ENCODE data around the gene GOLGA7B. TPM values are rescaled to one million over a fixed set of nuclear protein-coding genes. Genes with fewer than 3 reads are reported as not detected.

GOLGA7B gene
- total and polyA plus RNA-seq, 9 of the 15 experiments (the other 6 are each of a cell fraction or from before 2014, with no cell fraction given): 0.03 to 0.07 (median 0.04) TPM; not detected in 3

DNA sequence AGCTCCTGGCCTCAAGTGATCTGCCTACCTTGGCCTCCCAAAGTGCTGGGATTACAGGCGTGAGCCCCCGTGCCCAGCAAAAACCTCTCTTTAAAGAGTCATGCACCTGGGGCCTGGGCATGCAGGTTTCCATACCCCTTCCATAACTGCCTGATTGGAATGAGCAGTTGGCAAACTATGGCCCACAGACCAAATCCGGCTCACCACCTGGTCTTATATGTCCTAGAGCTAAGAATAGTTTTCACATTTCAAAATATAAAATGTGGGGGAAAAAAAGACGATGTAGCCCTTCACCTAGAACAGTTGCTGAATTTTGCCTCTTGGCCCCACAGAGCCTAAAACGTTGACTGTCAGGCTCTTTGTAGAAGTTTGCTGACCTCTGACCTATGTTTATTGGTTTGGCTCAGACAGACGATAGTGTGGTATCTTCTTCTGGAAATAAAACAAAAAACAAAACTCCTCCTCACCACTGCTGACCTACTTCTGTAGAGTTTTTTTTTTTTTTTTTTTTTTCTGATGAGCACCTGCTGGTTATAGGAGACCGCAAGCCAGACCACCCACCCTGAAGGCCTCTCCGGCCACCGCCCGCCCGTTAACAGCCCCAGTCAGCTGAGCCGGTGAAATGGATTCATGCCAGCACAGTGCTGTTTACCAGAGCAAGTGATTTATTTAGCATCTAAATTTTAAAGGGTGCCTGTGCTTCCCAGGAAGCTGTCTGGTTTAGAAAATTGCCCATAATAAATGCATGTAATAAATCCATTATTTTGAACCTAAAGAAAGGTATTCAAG lies 44.4 kb upstream of the GOLGA7B start (continued):
- TF ChIP-seq, protein P1, sequence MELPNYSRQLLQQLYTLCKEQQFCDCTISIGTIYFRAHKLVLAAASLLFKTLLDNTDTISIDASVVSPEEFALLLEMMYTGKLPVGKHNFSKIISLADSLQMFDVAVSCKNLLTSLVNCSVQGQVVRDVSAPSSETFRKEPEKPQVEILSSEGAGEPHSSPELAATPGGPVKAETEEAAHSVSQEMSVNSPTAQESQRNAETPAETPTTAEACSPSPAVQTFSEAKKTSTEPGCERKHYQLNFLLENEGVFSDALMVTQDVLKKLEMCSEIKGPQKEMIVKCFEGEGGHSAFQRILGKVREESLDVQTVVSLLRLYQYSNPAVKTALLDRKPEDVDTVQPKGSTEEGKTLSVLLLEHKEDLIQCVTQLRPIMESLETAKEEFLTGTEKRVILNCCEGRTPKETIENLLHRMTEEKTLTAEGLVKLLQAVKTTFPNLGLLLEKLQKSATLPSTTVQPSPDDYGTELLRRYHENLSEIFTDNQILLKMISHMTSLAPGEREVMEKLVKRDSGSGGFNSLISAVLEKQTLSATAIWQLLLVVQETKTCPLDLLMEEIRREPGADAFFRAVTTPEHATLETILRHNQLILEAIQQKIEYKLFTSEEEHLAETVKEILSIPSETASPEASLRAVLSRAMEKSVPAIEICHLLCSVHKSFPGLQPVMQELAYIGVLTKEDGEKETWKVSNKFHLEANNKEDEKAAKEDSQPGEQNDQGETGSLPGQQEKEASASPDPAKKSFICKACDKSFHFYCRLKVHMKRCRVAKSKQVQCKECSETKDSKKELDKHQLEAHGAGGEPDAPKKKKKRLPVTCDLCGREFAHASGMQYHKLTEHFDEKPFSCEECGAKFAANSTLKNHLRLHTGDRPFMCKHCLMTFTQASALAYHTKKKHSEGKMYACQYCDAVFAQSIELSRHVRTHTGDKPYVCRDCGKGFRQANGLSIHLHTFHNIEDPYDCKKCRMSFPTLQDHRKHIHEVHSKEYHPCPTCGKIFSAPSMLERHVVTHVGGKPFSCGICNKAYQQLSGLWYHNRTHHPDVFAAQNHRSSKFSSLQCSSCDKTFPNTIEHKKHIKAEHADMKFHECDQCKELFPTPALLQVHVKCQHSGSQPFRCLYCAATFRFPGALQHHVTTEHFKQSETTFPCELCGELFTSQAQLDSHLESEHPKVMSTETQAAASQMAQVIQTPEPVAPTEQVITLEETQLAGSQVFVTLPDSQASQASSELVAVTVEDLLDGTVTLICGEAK (IDR thresholded peaks at IDR 0.05): no peak
- TF ChIP-seq, protein P1 (CRISPR knock-in tag; IDR thresholded peaks at IDR 0.05): no peak
- TF ChIP-seq EP300 (IDR thresholded peaks at IDR 0.05; ENCODE audit: low read length): no peak
- TF ChIP-seq ZNF224 (CRISPR knock-in tag; IDR thresholded peaks at IDR 0.05): no peak
- TF ChIP-seq CHD2 (IDR thresholded peaks at IDR 0.05; ENCODE audit: low read depth, low read length): no peak
- no peak for TF ChIP-seq CCNT2 (IDR thresholded peaks at IDR 0.05; ENCODE audit: borderline replicate concordance, extremely low read depth, insufficient read length, low read depth, low read length)
- TF ChIP-seq HDAC8 (tag; IDR thresholded peaks at IDR 0.05): no peak
- no peak for TF ChIP-seq MNT (conservative IDR thresholded peaks at IDR 0.05)

All from K562 (cell line).